Fibroblast of pulmonary artery (primary cell): ENCODE measurements around the gene MTUS2.

Experiments used
- DNase-seq: peaks from one replicate; pipeline ENCODE4 v3.0.0-alpha.2; 2010; ENCODE audit warnings: low read depth
- H3K4me3 ChIP-seq: replicated peaks from 2 replicates; pipeline ENCODE4 v1.5.1; 2011; ENCODE audit warnings: low read depth, mild to moderate bottlenecking, control low read depth, low read length, moderate library complexity
- CTCF ChIP-seq: IDR thresholded peaks from 2 replicates; pipeline ENCODE4 v1.5.1; 2011; ENCODE audit warnings: mild to moderate bottlenecking, control low read depth, low read length, inconsistent platforms; ENCODE audit errors: missing control alignments

Gene MTUS2

GRCh38 chr13:29165840-29166239 is 345.7 kb downstream of the MTUS2 start:
- DNase-seq: peak; percentile 6
- no peak overlapping the region for H3K4me3 ChIP-seq
- no peak for TF ChIP-seq CTCF

- TF ChIP-seq CTCF: no peak
- no peak for DNase-seq
- no peak overlapping the region for H3K4me3 ChIP-seq
Observed at GRCh38 chr13:29170436-29171082, 350.4 kb downstream of the MTUS2 start.

- H3K4me3 ChIP-seq: no peak overlapping the region
- no peak for DNase-seq
- no peak for TF ChIP-seq CTCF
Observed at GRCh38 chr13:29171244-29171643, 351.1 kb downstream of the MTUS2 start.

GRCh38 chr13:29174093-29174492 is 354.0 kb downstream of the MTUS2 start:
- no peak overlapping the region for H3K4me3 ChIP-seq
- TF ChIP-seq CTCF: no peak
- no peak for DNase-seq

GRCh38 chr13:29175250-29175873 is 355.2 kb downstream of the MTUS2 start:
- no peak overlapping the region for H3K4me3 ChIP-seq
- no peak for DNase-seq
- no peak for TF ChIP-seq CTCF

GRCh38 chr13:29180055-29180454 is 359.9 kb downstream of the MTUS2 start:
- no peak for TF ChIP-seq CTCF
- DNase-seq: no peak
- no peak overlapping the region for H3K4me3 ChIP-seq

- H3K4me3 ChIP-seq: no peak overlapping the region
- DNase-seq: no peak
- TF ChIP-seq CTCF: no peak
Observed at GRCh38 chr13:29182216-29182615, 362.1 kb downstream of the MTUS2 start.
